Measurements from ENCODE around the gene MTX1. TPM values are rescaled to one million over a fixed set of nuclear protein-coding genes. Genes with fewer than 3 reads are reported as not detected.
"Not testable (repeated sequence)": the region's sequence is repeated elsewhere in the genome, so short reads cannot be mapped to it uniquely, and the experiment has no call there.

MTX1 gene
- polyA plus RNA-seq, 1 of the 3 experiments (the other 2 are of a cell fraction): 79.1 TPM

- H3K36me3 ChIP-seq (replicated peaks in 1 of 2; ENCODE audit: control insufficient read depth in 1 of 2, insufficient read depth in 2 of 2, low read length in 1 of 2): no peaks in the 10 kb centered on the region
- peak overlapping the region; percentile 28 to 39; a peak in 3 of 4 replicates for H3K4me3 ChIP-seq (ENCODE audit: low read depth in 2 of 2, low read length in 1 of 2)
- H3K27me3 ChIP-seq (ENCODE audit: insufficient read depth): no peaks in the 10 kb centered on the region
- H3K9me2 ChIP-seq: no peaks in the 10 kb centered on the region
- TF ChIP-seq CTCF (IDR thresholded peaks at IDR 0.05) (no peak), ZBTB33 (IDR thresholded peaks at IDR 0.05; ENCODE audit: borderline replicate concordance, low read depth) (no peak), NFIC (IDR thresholded peaks at IDR 0.05; ENCODE audit: borderline replicate concordance) (no peak), PBX3 (IDR thresholded peaks at IDR 0.05) (no peak), RCOR1 (IDR thresholded peaks at IDR 0.05; ENCODE audit: low read length) (no peak), FOXJ3 (CRISPR knock-in tag; IDR thresholded peaks at IDR 0.05) (no peak), USF1 (IDR thresholded peaks at IDR 0.05; ENCODE audit: borderline replicate concordance, low read depth) (no peak), GATA2 (CRISPR knock-in tag; IDR thresholded peaks at IDR 0.05) (no peak), EZH2phosphoT487 (IDR thresholded peaks at IDR 0.05; ENCODE audit: borderline replicate concordance, low read depth) (no peak), MXI1 (IDR thresholded peaks at IDR 0.05; ENCODE audit: low read depth, low read length) (no peak), POLR2AphosphoS5 (IDR thresholded peaks at IDR 0.05; ENCODE audit: low read depth, low read length) (no peak), FOXM1 (IDR thresholded peaks at IDR 0.05; ENCODE audit: low read depth) (no peak)
- H3K79me2 ChIP-seq (ENCODE audit: insufficient read depth): peaks cover 25% of the 10 kb centered on the region
- peak overlapping the region; percentile 55 to 86 for H3K27ac ChIP-seq (ENCODE audit: low read depth in 2 of 2, low read length in 1 of 2)
- peak overlapping the region; percentile 59 for H3K4me2 ChIP-seq
- CTCF ChIA-PET: interaction anchor here (1.2 to 4.1 kb wide), 6 partner anchors 17 to 52 kb away, joined by 3 to 48 read pairs (median 14); partner anchors contain the start of genes ENTREP3, MTX1, THBS3 and TRIM46
- no peaks in the 10 kb centered on the region for H4K20me1 ChIP-seq (ENCODE audit: insufficient read depth)
- POLR2A ChIA-PET: interaction anchor here (0.6 to 1.2 kb wide), 3 partner anchors 10 to 35 kb away, joined by 3 to 5 read pairs (median 3); partner anchors contain the start of gene THBS3
- 82% methylated on average over 9 of the region's 9 CpGs for WGBS (ENCODE audit: low lambda C conversion rate)
- peaks cover 34% of the 10 kb centered on the region for H3F3A ChIP-seq (replicated peaks; ENCODE audit: insufficient read depth)
- H3K4me1 ChIP-seq (ENCODE audit: control insufficient read depth in 1 of 2, insufficient read depth in 2 of 2, low read depth in 1 of 2, low read length in 1 of 2): peaks cover 12 to 14% of the 10 kb centered on the region in 2 experiments; a peak in 3 of 4 replicates
- H2AFZ ChIP-seq (ENCODE audit: low read depth): peak overlapping the region; percentile 69; the same call in 1 of the 2 replicates
- H3K9me3 ChIP-seq: no peaks in the 10 kb centered on the region
- peak overlapping the region; percentile 63 for H3K9ac ChIP-seq
- DNase-seq: no peak
Observed at GRCh38 chr1:155228096-155228427, 19.6 kb downstream of the MTX1 start.

GRCh38 chr1:155231302-155231701, 22.8 kb downstream of the MTX1 start:
- H3K4me2 ChIP-seq; H3K4me1 ChIP-seq (ENCODE audit: control insufficient read depth in 1 of 2, insufficient read depth in 2 of 2, low read depth in 1 of 2, low read length in 1 of 2); H3K9me2 ChIP-seq; DNase-seq; H3K4me3 ChIP-seq (ENCODE audit: low read depth in 2 of 2, low read length in 1 of 2); H3K9ac ChIP-seq; H2AFZ ChIP-seq (ENCODE audit: low read depth); H3F3A ChIP-seq (replicated peaks; ENCODE audit: insufficient read depth); POLR2A ChIA-PET; H3K9me3 ChIP-seq; H3K36me3 ChIP-seq (replicated peaks in 1 of 2; ENCODE audit: control insufficient read depth in 1 of 2, insufficient read depth in 2 of 2, low read length in 1 of 2); H3K27me3 ChIP-seq (ENCODE audit: insufficient read depth); H3K79me2 ChIP-seq (ENCODE audit: insufficient read depth); H4K20me1 ChIP-seq (ENCODE audit: insufficient read depth): not testable (repeated sequence)
- WGBS (ENCODE audit: low lambda C conversion rate): 62% methylated on average over 3 of the region's 3 CpGs
- CTCF ChIA-PET: interaction anchor here (1.1 kb wide), 1 partner anchor 94 kb away, joined by 4 read pairs; no protein-coding TSS in a partner anchor
- H3K27ac ChIP-seq (ENCODE audit: low read depth in 2 of 2, low read length in 1 of 2): peak overlapping the region in 1 of 2 experiments; percentile 28; a peak in 1 of 4 replicates

GRCh38 chr1:155232001-155232978, 23.8 kb downstream of the MTX1 start:
- H4K20me1 ChIP-seq (ENCODE audit: insufficient read depth); H3K9me2 ChIP-seq; H2AFZ ChIP-seq (ENCODE audit: low read depth); POLR2A ChIA-PET; H3K79me2 ChIP-seq (ENCODE audit: insufficient read depth); H3K4me3 ChIP-seq (ENCODE audit: low read depth in 2 of 2, low read length in 1 of 2); H3F3A ChIP-seq (replicated peaks; ENCODE audit: insufficient read depth); H3K36me3 ChIP-seq (replicated peaks in 1 of 2; ENCODE audit: control insufficient read depth in 1 of 2, insufficient read depth in 2 of 2, low read length in 1 of 2); H3K9ac ChIP-seq; H3K27me3 ChIP-seq (ENCODE audit: insufficient read depth); H3K4me1 ChIP-seq (ENCODE audit: control insufficient read depth in 1 of 2, insufficient read depth in 2 of 2, low read depth in 1 of 2, low read length in 1 of 2); H3K4me2 ChIP-seq; DNase-seq; H3K9me3 ChIP-seq: not testable (repeated sequence)
- 82% methylated on average over 7 of the region's 13 CpGs for WGBS (ENCODE audit: low lambda C conversion rate)
- CTCF ChIA-PET: interaction anchor here (0.7 to 1.1 kb wide), 2 partner anchors 39 to 93 kb away, joined by 3 to 4 read pairs; no protein-coding TSS in a partner anchor
- peak overlapping the region in 1 of 2 experiments; percentile 28; a peak in 1 of 4 replicates for H3K27ac ChIP-seq (ENCODE audit: low read depth in 2 of 2, low read length in 1 of 2)

Measured in SK-N-SH (cell line).